ENCODE data around the gene KIF6. TPM values are rescaled to one million over a fixed set of nuclear protein-coding genes. Genes with fewer than 3 reads are reported as not detected.
"Not testable (repeated sequence)": the region's sequence is repeated elsewhere in the genome, so short reads cannot be mapped to it uniquely, and the experiment has no call there.

Gene KIF6
- total RNA-seq, 4 donors from 2014 or later = not detected

- no peaks in the 10 kb centered on the region for H3K9me3 ChIP-seq
- intact Hi-C loops (cut with DNase I; ENCODE audit: low total_unique reads) = no loop called here
- H3K27me3 ChIP-seq = no peaks in the 10 kb centered on the region
- TF ChIP-seq POLR2A (IDR thresholded peaks at IDR 0.05) = no peak
- TF ChIP-seq CTCF (IDR thresholded peaks at IDR 0.05 in 4 of 5, conservative IDR thresholded peaks at IDR 0.05 in 1 of 5) = no peak
- in situ Hi-C loops (cut with MboI; ENCODE audit: low sequenced_read_pairs in 4 of 4) = no loop called here
- no peaks in the 10 kb centered on the region for H3K36me3 ChIP-seq
- DNase-seq (no peak), ATAC-seq (no peak)
- H3K27ac ChIP-seq = no peak overlapping the region
- no peaks in the 10 kb centered on the region for H3K4me1 ChIP-seq
- H3K4me3 ChIP-seq = no peak overlapping the region
Observed at GRCh38 chr6:39678914-39679313, 46.3 kb downstream of the KIF6 start.

GRCh38 chr6:39677318-39677717 is 47.9 kb downstream of the KIF6 start:
- H3K4me3 ChIP-seq; in situ Hi-C loops (cut with MboI; ENCODE audit: low sequenced_read_pairs in 4 of 4); intact Hi-C loops (cut with DNase I; ENCODE audit: low total_unique reads); H3K27ac ChIP-seq; H3K9me3 ChIP-seq; H3K4me1 ChIP-seq; DNase-seq; H3K36me3 ChIP-seq; H3K27me3 ChIP-seq; ATAC-seq: not testable (repeated sequence)

GRCh38 chr6:39670519-39670918 is 54.7 kb downstream of the KIF6 start:
- TF ChIP-seq POLR2A (IDR thresholded peaks at IDR 0.05) = no peak
- no peak for TF ChIP-seq CTCF (IDR thresholded peaks at IDR 0.05 in 4 of 5, conservative IDR thresholded peaks at IDR 0.05 in 1 of 5)
- Histone ChIP-seq H3K36me3 (no peaks in the 10 kb centered on the region), H3K4me3 (no peak overlapping the region), H3K27me3 (no peaks in the 10 kb centered on the region), H3K27ac (no peak overlapping the region), H3K9me3 (no peaks in the 10 kb centered on the region), H3K4me1 (no peaks in the 10 kb centered on the region)
- ATAC-seq = no peak
- DNase-seq = no peak
- intact Hi-C loops (cut with DNase I; ENCODE audit: low total_unique reads) (no loop called here), in situ Hi-C loops (cut with MboI; ENCODE audit: low sequenced_read_pairs in 4 of 4) (no loop called here)

- H3K27ac ChIP-seq = no peak overlapping the region
- H3K27me3 ChIP-seq = no peaks in the 10 kb centered on the region
- DNase-seq = no peak
- no peak for ATAC-seq
- no peak overlapping the region for H3K4me3 ChIP-seq
- no peaks in the 10 kb centered on the region for H3K9me3 ChIP-seq
- no peaks in the 10 kb centered on the region for H3K4me1 ChIP-seq
- intact Hi-C loops (cut with DNase I; ENCODE audit: low total_unique reads) = no loop called here
- in situ Hi-C loops (cut with MboI; ENCODE audit: low sequenced_read_pairs in 4 of 4) = no loop called here
- H3K36me3 ChIP-seq = no peaks in the 10 kb centered on the region
- no peak for TF ChIP-seq POLR2A (IDR thresholded peaks at IDR 0.05)
- TF ChIP-seq CTCF (IDR thresholded peaks at IDR 0.05 in 4 of 5, conservative IDR thresholded peaks at IDR 0.05 in 1 of 5) = no peak
Observed at GRCh38 chr6:39669973-39670342, 55.2 kb downstream of the KIF6 start.

GRCh38 chr6:39669207-39669972 is 55.8 kb downstream of the KIF6 start:
- Histone ChIP-seq H3K36me3 (no peaks in the 10 kb centered on the region), H3K4me1 (no peaks in the 10 kb centered on the region), H3K4me3 (no peak overlapping the region), H3K9me3 (no peaks in the 10 kb centered on the region), H3K27ac (no peak overlapping the region), H3K27me3 (no peaks in the 10 kb centered on the region)
- TF ChIP-seq POLR2A (IDR thresholded peaks at IDR 0.05) = no peak
- TF ChIP-seq CTCF (IDR thresholded peaks at IDR 0.05 in 4 of 5, conservative IDR thresholded peaks at IDR 0.05 in 1 of 5) = no peak
- intact Hi-C loops (cut with DNase I; ENCODE audit: low total_unique reads) = no loop called here
- no peak for ATAC-seq
- in situ Hi-C loops (cut with MboI; ENCODE audit: low sequenced_read_pairs in 4 of 4) = no loop called here
- DNase-seq = no peak

Data from gastrocnemius medialis (tissue), 4 donors.